Erythroblast (primary cell): ENCODE measurements around the gene TAF8.

Experiments used
- GATA1 ChIP-seq: IDR thresholded peaks from 2 replicates; pipeline ENCODE4 v1.6.1; 2011; ENCODE audit warnings: low read depth, mild to moderate bottlenecking, control low read depth, low read length, moderate library complexity
- POLR2A ChIP-seq: IDR thresholded peaks from 2 replicates; pipeline ENCODE4 v1.6.1; 2011; ENCODE audit warnings: mild to moderate bottlenecking, low read length

DNA sequence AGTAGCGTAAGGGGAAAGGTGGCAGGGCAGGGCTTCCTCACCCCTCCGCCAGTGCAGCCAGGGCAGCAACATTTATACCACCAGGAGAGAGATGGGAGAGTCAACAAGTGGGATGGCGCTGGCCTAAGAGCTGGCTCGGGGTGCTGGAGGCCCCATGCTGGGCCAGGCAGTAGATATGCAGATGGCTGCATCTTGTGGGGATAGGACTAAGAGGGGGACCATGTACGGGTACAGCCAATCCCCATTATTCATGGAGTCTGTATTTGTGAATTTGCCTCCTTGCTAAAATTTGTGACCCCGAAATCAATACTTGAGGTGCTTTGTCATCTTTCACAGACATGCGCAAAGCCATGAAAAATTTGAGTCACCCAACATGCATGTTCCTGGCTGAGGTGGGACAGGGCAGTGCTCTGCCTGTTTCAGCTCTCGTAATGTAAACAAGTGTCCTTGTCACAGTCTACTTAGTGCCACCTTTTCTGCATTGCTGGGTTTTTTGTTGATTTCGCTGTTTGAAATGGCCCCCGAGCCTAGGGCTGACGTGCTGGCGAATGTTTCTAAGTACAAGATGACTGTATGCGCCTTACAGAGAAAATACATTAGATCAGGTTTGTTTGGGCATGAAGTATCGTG lies 27.5 kb upstream of the TAF8 start:
- TF ChIP-seq POLR2A = no peak
- TF ChIP-seq GATA1 = no peak
